ELF-1 (cell line): ENCODE measurements around the gene MKNK2.
"Not testable (repeated sequence)": the region's sequence is repeated elsewhere in the genome, so short reads cannot be mapped to it uniquely, and the experiment has no call there.

Experiments used
- DNase-seq: peaks from one replicate; pipeline ENCODE4 v3.0.0-alpha.2; 2016; ENCODE audit warnings: low read depth, low spot score

Gene MKNK2

GRCh38 chr19:1992759-1993260, 58.2 kb downstream of the MKNK2 start:
- DNase-seq, result peak; percentile 59

- no peak for DNase-seq
Measured at GRCh38 chr19:1991018-1991913, 59.8 kb downstream of the MKNK2 start.

GRCh38 chr19:1990230-1991017, 60.6 kb downstream of the MKNK2 start:
- no peak for DNase-seq

GRCh38 chr19:1989513-1990229, 61.4 kb downstream of the MKNK2 start:
- no peak for DNase-seq

GRCh38 chr19:1988464-1988863, 62.6 kb downstream of the MKNK2 start:
- not testable (repeated sequence) for DNase-seq
